HepG2 (cell line): ENCODE results near the gene C1orf35. TPM values are rescaled to one million over a fixed set of nuclear protein-coding genes. Genes with fewer than 3 reads are reported as not detected.

Experiments
- ATAC-seq: fragments of 200-7000 bp; cut with Tn5 transposase; 3 replicates; pipeline ENCODE4 v1.9.1; 2020; ENCODE audit warnings: mild to moderate bottlenecking, moderate library complexity
- BruUV-seq: library from RNA; stranded (reverse); fragments of 400-500 nt; replicated peaks from 2 replicates; lab custom pipeline; 2021; lab: Mats Ljungman, UMichigan
- CTCF ChIA-PET: fragments of 300-600 bp; formaldehyde crosslinking; extraction: SDS; loops from one replicate; lab custom pipeline; 2021; ENCODE audit warnings: low total read pairs, inconsistent platforms, low intra/inter-chr PET ratio; lab: Yijun Ruan, JAX
- POLR2A ChIA-PET: fragments of 350-600 bp; sonication (Branson Sonifier 250); formaldehyde crosslinking; loops from one replicate; lab custom pipeline; 2020; ENCODE audit warnings: antibody characterized with exemption, inconsistent platforms; lab: Yijun Ruan, JAX
- DNase-seq: peaks from one replicate; pipeline ENCODE4 v3.0.0-alpha.2; 2015; ENCODE audit warnings: low spot score
- FAIRE-seq: peaks from 3 replicates; lab custom pipeline; 2011; peaks lifted over from hg19 to GRCh38; lab: Jason Lieb, UNC
- H2AFZ ChIP-seq: one replicate; pipeline ENCODE4 v1.6.1; 2011; ENCODE audit warnings: low read length, inconsistent platforms
- H3K27ac ChIP-seq: fragments of 300-600 bp; 3 replicates; pipeline ENCODE4 v1.8.0; 2011; ENCODE audit warnings: mixed run types, mild to moderate bottlenecking, mixed read lengths, low read length, inconsistent platforms; ENCODE audit not compliant: insufficient read depth; ENCODE audit errors: extremely low read length
- H3K27me3 ChIP-seq, 2 experiments: fragments of 200-600 bp in 1 of 2; 2 replicates in 1 of 2; 3 replicates in 1 of 2; pipeline versions ENCODE4 v1.6.0 to v1.8.0; 2011; ENCODE audit warnings: low read length in 2 of 2, mild to moderate bottlenecking in 2 of 2, moderate library complexity in 2 of 2, inconsistent platforms in 1 of 2; ENCODE audit not compliant: insufficient read depth in 2 of 2, control insufficient read depth in 1 of 2
- H3K36me3 ChIP-seq, 2 experiments: fragments of 200-600 bp in 1 of 2; replicated peaks in 1 of 2; 2 replicates in 1 of 2; 3 replicates in 1 of 2; pipeline versions ENCODE4 v1.5.1 to v1.8.0; 2011; ENCODE audit warnings: low read length in 2 of 2, inconsistent platforms in 1 of 2; ENCODE audit not compliant: insufficient read depth in 2 of 2, control insufficient read depth in 1 of 2
- H3K4me1 ChIP-seq: 2 replicates; pipeline ENCODE4 v1.5.1; 2012; ENCODE audit warnings: low read length, inconsistent platforms; ENCODE audit not compliant: insufficient read depth
- H3K4me2 ChIP-seq: 2 replicates; pipeline ENCODE4 v1.6.0; 2011; ENCODE audit warnings: low read depth, low read length, inconsistent platforms
- H3K4me3 ChIP-seq, 3 experiments: fragments of 200-600 bp in 1 of 3; sonication (generic), shearing (Covaris generic) in 1 of 3; replicated peaks in 1 of 3; 2 replicates each; pipeline ENCODE4 v1.5.1; 2011 to 2016; ENCODE audit warnings: low read length in 3 of 3, inconsistent platforms in 2 of 3, low read depth in 2 of 3, mild to moderate bottlenecking in 2 of 3, control low read depth in 1 of 3, mixed read lengths in 1 of 3; ENCODE audit not compliant: insufficient read depth in 1 of 3
- H3K79me2 ChIP-seq: one replicate; pipeline ENCODE4 v1.6.1; 2011; ENCODE audit warnings: low read length, inconsistent platforms; ENCODE audit not compliant: insufficient read depth
- H3K9ac ChIP-seq: 2 replicates; pipeline ENCODE4 v1.6.0; 2011; ENCODE audit warnings: mild to moderate bottlenecking, low read depth, low read length, inconsistent platforms; ENCODE audit not compliant: insufficient read depth
- H3K9me3 ChIP-seq: 2 replicates; pipeline ENCODE4 v1.5.1; 2012; ENCODE audit warnings: mild to moderate bottlenecking, low read length
- H4K20me1 ChIP-seq: 2 replicates; pipeline ENCODE4 v1.6.0; 2011; ENCODE audit warnings: inconsistent platforms, mild to moderate bottlenecking, low read length, moderate library complexity; ENCODE audit not compliant: insufficient read depth
- ATF7-NPFF ChIP-seq: sonication (generic); formaldehyde crosslinking; IDR thresholded peaks from 2 replicates; pipeline ENCODE4 v1.8.1; 2023; ENCODE audit warnings: mild to moderate bottlenecking, low read depth, missing genetic modification reagents, moderate library complexity
- CEBPB ChIP-seq: IDR thresholded peaks from 2 replicates; pipeline ENCODE4 v1.6.1; 2011; ENCODE audit warnings: low read depth, low read length, improper control_type of control experiment, borderline replicate concordance
- CEBPG ChIP-seq: IDR thresholded peaks from 2 replicates; pipeline ENCODE4 v1.6.1; 2016
- ETV5 ChIP-seq: IDR thresholded peaks from 2 replicates; pipeline ENCODE4 v1.6.1; 2018; ENCODE audit warnings: missing biosample characterization, missing genetic modification reagents, inconsistent platforms, borderline replicate concordance
- FOXM1 ChIP-seq: sonication (generic); formaldehyde crosslinking; IDR thresholded peaks from 2 replicates; pipeline ENCODE4 v1.5.0; 2020; ENCODE audit warnings: missing genetic modification reagents
- GABPB1 ChIP-seq: IDR thresholded peaks from 2 replicates; pipeline ENCODE4 v1.6.1; 2016; ENCODE audit warnings: mild to moderate bottlenecking, missing genetic modification reagents, moderate library complexity, missing compliant biosample characterization
- HMGA1 ChIP-seq: sonication (generic); formaldehyde crosslinking; conservative IDR thresholded peaks from 2 replicates; pipeline ENCODE4 v1.4.0; 2020; ENCODE audit warnings: missing genetic modification reagents
- HNRNPL ChIP-seq: fragments of 200-400 bp; formaldehyde crosslinking; IDR thresholded peaks from 2 replicates; pipeline ENCODE4 v1.6.1; 2017; ENCODE audit warnings: mild to moderate bottlenecking, low read depth, low read length
- MATR3 ChIP-seq: sonication (generic); formaldehyde crosslinking; IDR thresholded peaks from 2 replicates; pipeline ENCODE4 v1.4.0; 2020; ENCODE audit warnings: missing genetic modification reagents
- MTF2 ChIP-seq: sonication (generic); formaldehyde crosslinking; IDR thresholded peaks from 2 replicates; pipeline ENCODE4 v1.5.0; 2020; ENCODE audit warnings: missing genetic modification reagents, borderline replicate concordance
- MYC ChIP-seq: sonication (generic); formaldehyde crosslinking; IDR thresholded peaks from 2 replicates; pipeline ENCODE4 v1.9.0; 2021; ENCODE audit warnings: missing genetic modification reagents, borderline replicate concordance
- NCOA1 ChIP-seq: sonication (generic); formaldehyde crosslinking; IDR thresholded peaks from 2 replicates; pipeline ENCODE4 v1.9.0; 2021; ENCODE audit warnings: missing genetic modification reagents
- SAFB2 ChIP-seq: sonication (generic); formaldehyde crosslinking; IDR thresholded peaks from 2 replicates; pipeline ENCODE4 v1.5.1; 2020; ENCODE audit warnings: missing genetic modification reagents, low read depth, mild to moderate bottlenecking, borderline replicate concordance
- SAP130 ChIP-seq: IDR thresholded peaks from 2 replicates; pipeline ENCODE4 v1.6.1; 2016; ENCODE audit warnings: low read depth
- XRCC5 ChIP-seq: fragments of 200-400 bp; formaldehyde crosslinking; optimal IDR thresholded peaks from 2 replicates; pipeline ENCODE3; 2017; ENCODE audit warnings: mild to moderate bottlenecking, low read length
- ZMYM3 ChIP-seq: sonication (generic); formaldehyde crosslinking; IDR thresholded peaks from 2 replicates; pipeline ENCODE4 v1.5.1; 2020; ENCODE audit warnings: mild to moderate bottlenecking, missing genetic modification reagents
- ZNF136 ChIP-seq: sonication (generic); formaldehyde crosslinking; IDR thresholded peaks from 2 replicates; pipeline ENCODE4 v1.8.1; 2022; ENCODE audit warnings: low read depth, mild to moderate bottlenecking, moderate library complexity, missing genetic modification reagents
- ZNF180 ChIP-seq: sonication (generic); formaldehyde crosslinking; IDR thresholded peaks from 2 replicates; pipeline ENCODE4 v1.4.0; 2020; ENCODE audit warnings: low read depth, missing genetic modification reagents, borderline replicate concordance
- ZNF251 ChIP-seq: sonication (generic); formaldehyde crosslinking; IDR thresholded peaks from 2 replicates; pipeline ENCODE4 v1.9.0; 2021; ENCODE audit warnings: mild to moderate bottlenecking, missing genetic modification reagents
- ZNF253 ChIP-seq: sonication (generic); formaldehyde crosslinking; IDR thresholded peaks from 2 replicates; pipeline ENCODE4 v1.8.0; 2022; ENCODE audit warnings: mild to moderate bottlenecking, missing genetic modification reagents, borderline replicate concordance
- ZNF382 ChIP-seq: sonication (generic); formaldehyde crosslinking; IDR thresholded peaks from 2 replicates; pipeline ENCODE4 v1.5.0; 2020; ENCODE audit warnings: missing genetic modification reagents, mild to moderate bottlenecking, borderline replicate concordance
- ZNF468 ChIP-seq: sonication (generic); formaldehyde crosslinking; IDR thresholded peaks from 2 replicates; pipeline ENCODE4 v1.8.0; 2022; ENCODE audit warnings: mild to moderate bottlenecking, moderate library complexity, missing genetic modification reagents
- ZNF775 ChIP-seq: sonication (generic); formaldehyde crosslinking; IDR thresholded peaks from 2 replicates; pipeline ENCODE4 v1.4.0; 2020; ENCODE audit warnings: missing genetic modification reagents, mild to moderate bottlenecking, moderate library complexity, borderline replicate concordance
- ZNF777 ChIP-seq: sonication (generic); formaldehyde crosslinking; IDR thresholded peaks from 2 replicates; pipeline ENCODE4 v1.4.0; 2020; ENCODE audit warnings: missing genetic modification reagents
- WGBS: methylation state at CpG from one replicate; pipeline ENCODE4 v1.1.6; 2017; ENCODE audit warnings: low lambda C conversion rate; 5-methylcytosine and 5-hydroxymethylcytosine counted together
- in situ Hi-C: cut with HindIII; loops from 2 replicates; pipeline ENCODE4 v1.10.0; 2017; ENCODE audit warnings: low pct_unique_long_range_greater_than_20kb; ENCODE audit not compliant: extremely low pct_ligation_motif_present
- intact Hi-C: fragments of 100-400 bp; cut with micrococcal nuclease; formaldehyde crosslinking; loops from one replicate; pipeline ENCODE4 v1.10.0; 2022; ENCODE audit not compliant: unreplicated experiment
- polyA plus RNA-seq, 8 experiments: library from polyadenylated mRNA; depleted of rRNA in 3 of 8; stranded (reverse) in 7 of 8; unstranded in 1 of 8; fragments of >200 nt; fragmentation: Illumina TruSeq in 4 of 8; extraction: Trizol in 4 of 8; gene quantifications; 2 replicates each; pipeline versions ENCODE4 v1.2.1 to v1.2.3, GENCODE V29; 2011 to 2016; ENCODE audit warnings: low read depth in 4 of 8, missing spikeins in 1 of 8, mixed read lengths in 1 of 8; ENCODE audit not compliant: insufficient read depth in 1 of 8
- total RNA-seq, 5 experiments: library from RNA; depleted of rRNA; stranded (reverse); fragments of >200 nt; fragmentation: Illumina TruSeq; extraction: Trizol; gene quantifications; 2 replicates each; pipeline ENCODE4 v1.2.3, GENCODE V29; 2016; ENCODE audit warnings: low read depth in 1 of 5
- TF ChIP-seq, protein P1 (sequence below): sonication (generic); formaldehyde crosslinking; IDR thresholded peaks from 2 replicates; pipeline ENCODE4 v1.4.0; 2020; ENCODE audit warnings: missing genetic modification reagents, borderline replicate concordance

C1orf35 gene
- total and polyA plus RNA-seq, 2 of the 13 experiments (the other 11 are each of a cell fraction or from before 2014, with no cell fraction given): 8.1 to 19.3 TPM

DNA sequence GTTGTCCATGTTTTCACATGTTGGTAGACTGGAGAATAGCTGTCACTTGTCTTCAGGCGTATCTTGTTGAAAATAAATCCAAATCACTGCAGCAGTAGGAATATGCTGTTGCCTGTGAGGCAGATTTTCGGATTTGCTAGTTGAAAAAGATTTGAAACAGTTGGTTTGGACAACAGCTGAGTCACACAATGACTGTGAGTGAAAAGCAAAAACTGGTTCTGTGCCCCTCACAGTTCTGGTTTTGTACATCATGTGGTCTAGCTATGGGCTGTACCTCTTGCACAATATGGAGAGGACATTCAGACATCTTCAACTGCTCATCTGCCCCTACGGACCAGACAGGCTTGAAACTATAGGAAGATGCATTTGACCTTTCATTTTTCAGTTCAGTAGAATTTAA, 18.8 kb downstream of the C1orf35 start:
- Histone ChIP-seq H3K27ac (peak overlapping the region; percentile 86), H3K27me3 (no peaks in the 10 kb centered on the region; a peak in 1 of 5 replicates), H4K20me1 (peaks cover 61% of the 10 kb centered on the region), H2AFZ (no peak overlapping the region), H3K36me3 (peaks cover 6 to 28% of the 10 kb centered on the region in 2 experiments), H3K4me1 (peaks cover 61% of the 10 kb centered on the region), H3K9ac (peak overlapping the region; percentile 100), H3K79me2 (peaks cover 80% of the 10 kb centered on the region), H3K4me3 (peak overlapping the region; percentile 82 to 100 (median 85)), H3K4me2 (peak overlapping the region; percentile 91), H3K9me3 (no peaks in the 10 kb centered on the region)
- BruUV-seq: no TSS peak
- WGBS: 0% methylated on average over 3 of the region's 3 CpGs
- intact Hi-C loops (loop anchor here (10.0 kb wide), 1 partner anchor 1150 kb away; no protein-coding TSS in a partner anchor), in situ Hi-C loops (no loop called here)
- no peak for FAIRE-seq
- POLR2A ChIA-PET: interaction anchor here (1.0 to 2.0 kb wide), 5 partner anchors 15 to 296 kb away, joined by 3 to 10 read pairs (median 4); partner anchors contain the start of genes IBA57 and MRPL55
- CTCF ChIA-PET: no interaction called here
- no peak for ATAC-seq
- DNase-seq: no peak
- TF ChIP-seq ZNF775 (CRISPR knock-in tag) (no peak), ZNF251 (CRISPR knock-in tag) (no peak), XRCC5 (no peak), NCOA1 (CRISPR knock-in tag) (no peak), ZMYM3 (no peak), ZNF136 (CRISPR knock-in tag) (0 out of 2 replicates have a peak, but pooled peaks have one; percentile 4), MATR3 (CRISPR knock-in tag) (no peak), ATF7-NPFF (CRISPR knock-in tag) (no peak), SAP130 (CRISPR knock-in tag) (peak; percentile 37; the same call in 1 of the 2 replicates), ZNF382 (no peak), FOXM1 (CRISPR knock-in tag) (no peak), GABPB1 (no peak), ETV5 (CRISPR knock-in tag) (no peak), ZNF777 (CRISPR knock-in tag) (no peak), CEBPB (peak; percentile 87), ZNF253 (CRISPR knock-in tag) (no peak), ZNF180 (no peak), SAFB2 (CRISPR knock-in tag) (no peak), MYC (no peak), MTF2 (0 out of 2 replicates have a peak, but pooled peaks have one; percentile 4), ZNF468 (CRISPR knock-in tag) (no peak), HNRNPL (no peak), CEBPG (peak; percentile 86), HMGA1 (no peak)
- TF ChIP-seq, protein P1, sequence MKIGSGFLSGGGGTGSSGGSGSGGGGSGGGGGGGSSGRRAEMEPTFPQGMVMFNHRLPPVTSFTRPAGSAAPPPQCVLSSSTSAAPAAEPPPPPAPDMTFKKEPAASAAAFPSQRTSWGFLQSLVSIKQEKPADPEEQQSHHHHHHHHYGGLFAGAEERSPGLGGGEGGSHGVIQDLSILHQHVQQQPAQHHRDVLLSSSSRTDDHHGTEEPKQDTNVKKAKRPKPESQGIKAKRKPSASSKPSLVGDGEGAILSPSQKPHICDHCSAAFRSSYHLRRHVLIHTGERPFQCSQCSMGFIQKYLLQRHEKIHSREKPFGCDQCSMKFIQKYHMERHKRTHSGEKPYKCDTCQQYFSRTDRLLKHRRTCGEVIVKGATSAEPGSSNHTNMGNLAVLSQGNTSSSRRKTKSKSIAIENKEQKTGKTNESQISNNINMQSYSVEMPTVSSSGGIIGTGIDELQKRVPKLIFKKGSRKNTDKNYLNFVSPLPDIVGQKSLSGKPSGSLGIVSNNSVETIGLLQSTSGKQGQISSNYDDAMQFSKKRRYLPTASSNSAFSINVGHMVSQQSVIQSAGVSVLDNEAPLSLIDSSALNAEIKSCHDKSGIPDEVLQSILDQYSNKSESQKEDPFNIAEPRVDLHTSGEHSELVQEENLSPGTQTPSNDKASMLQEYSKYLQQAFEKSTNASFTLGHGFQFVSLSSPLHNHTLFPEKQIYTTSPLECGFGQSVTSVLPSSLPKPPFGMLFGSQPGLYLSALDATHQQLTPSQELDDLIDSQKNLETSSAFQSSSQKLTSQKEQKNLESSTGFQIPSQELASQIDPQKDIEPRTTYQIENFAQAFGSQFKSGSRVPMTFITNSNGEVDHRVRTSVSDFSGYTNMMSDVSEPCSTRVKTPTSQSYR (CRISPR knock-in tag): no peak
